SU-DHL-6 (cell line): ENCODE data around the gene CCL21.
"Not testable (repeated sequence)": the region's sequence is repeated elsewhere in the genome, so short reads cannot be mapped to it uniquely, and the experiment has no call there.

Experiments used
- H2AFZ ChIP-seq: fragments of 200-600 bp; sonication (generic); 2 replicates; pipeline ENCODE4 v1.6.1; 2014; ENCODE audit warnings: low read depth, mild to moderate bottlenecking, moderate library complexity, mixed read lengths, antibody characterized with exemption, low read length; ENCODE audit not compliant: severe bottlenecking
- H3F3A ChIP-seq: fragments of 200-600 bp; shearing (Covaris generic); 2 replicates; pipeline ENCODE4 v1.6.0; 2016; ENCODE audit warnings: antibody characterized with exemption, mild to moderate bottlenecking; ENCODE audit not compliant: insufficient read depth
- H3K27ac ChIP-seq: fragments of 200-600 bp; sonication (generic); 2 replicates; pipeline ENCODE4 v1.5.1; 2016; ENCODE audit warnings: low read depth, mild to moderate bottlenecking, low read length, moderate library complexity, mixed read lengths
- H3K27me3 ChIP-seq: fragments of 200-600 bp; sonication (generic), shearing (Covaris generic); 2 replicates; pipeline ENCODE4 v1.6.0; 2014; ENCODE audit warnings: mild to moderate bottlenecking, low read length
- H3K36me3 ChIP-seq: fragments of 200-600 bp; sonication (generic); 2 replicates; pipeline ENCODE4 v1.6.1; 2014; ENCODE audit warnings: mild to moderate bottlenecking, low read length, mixed read lengths
- H3K4me2 ChIP-seq: fragments of 300-600, 200-600 bp; shearing (Covaris generic), sonication (generic); 2 replicates; pipeline ENCODE4 v1.6.0; 2014; ENCODE audit warnings: low read length, low read depth, mild to moderate bottlenecking; ENCODE audit not compliant: poor library complexity, severe bottlenecking
- H3K4me3 ChIP-seq: fragments of 200-600 bp; sonication (generic); 2 replicates; pipeline ENCODE4 v1.5.1; 2014; ENCODE audit warnings: antibody characterized with exemption, low read length, mild to moderate bottlenecking, mixed read lengths; ENCODE audit not compliant: insufficient read depth, poor library complexity, severe bottlenecking
- H3K79me2 ChIP-seq: fragments of 200-600 bp; sonication (generic); 2 replicates; pipeline ENCODE4 v1.6.1; 2014; ENCODE audit warnings: mild to moderate bottlenecking, low read length, moderate library complexity; ENCODE audit not compliant: insufficient read depth
- H3K9ac ChIP-seq: fragments of 200-600 bp; sonication (generic); 2 replicates; pipeline ENCODE4 v1.7.0; 2014; ENCODE audit warnings: mild to moderate bottlenecking, low read length
- H3K9me2 ChIP-seq: fragments of 200-600 bp; sonication (generic); replicated peaks from 2 replicates; pipeline ENCODE4 v1.6.1; 2014; ENCODE audit warnings: low read length; ENCODE audit not compliant: insufficient read depth
- H3K9me3 ChIP-seq: fragments of 200-600 bp; sonication (generic); 2 replicates; pipeline ENCODE4 v1.6.1; 2014; ENCODE audit warnings: low read length, mixed read lengths; ENCODE audit not compliant: insufficient read depth
- H4K20me1 ChIP-seq: fragments of 200-600 bp; sonication (generic); 2 replicates; pipeline ENCODE4 v1.6.1; 2014; ENCODE audit warnings: low read depth, mild to moderate bottlenecking, antibody characterized with exemption, low read length, moderate library complexity, mixed read lengths
- EZH2phosphoT487 ChIP-seq: fragments of 200-600 bp; sonication (generic), shearing (Covaris generic); conservative IDR thresholded peaks from 2 replicates; pipeline ENCODE4 v1.6.1; 2018; ENCODE audit warnings: mild to moderate bottlenecking, antibody characterized with exemption, low read length, moderate library complexity, mixed read lengths
- TF ChIP-seq, protein P1 (sequence below): fragments of 200-600 bp; sonication (generic); IDR thresholded peaks from one replicate; pipeline ENCODE4 v1.5.1; 2017; ENCODE audit warnings: antibody characterized with exemption, mild to moderate bottlenecking, low read length, moderate library complexity; ENCODE audit not compliant: insufficient read depth, poor library complexity, severe bottlenecking

CCL21 gene

DNA sequence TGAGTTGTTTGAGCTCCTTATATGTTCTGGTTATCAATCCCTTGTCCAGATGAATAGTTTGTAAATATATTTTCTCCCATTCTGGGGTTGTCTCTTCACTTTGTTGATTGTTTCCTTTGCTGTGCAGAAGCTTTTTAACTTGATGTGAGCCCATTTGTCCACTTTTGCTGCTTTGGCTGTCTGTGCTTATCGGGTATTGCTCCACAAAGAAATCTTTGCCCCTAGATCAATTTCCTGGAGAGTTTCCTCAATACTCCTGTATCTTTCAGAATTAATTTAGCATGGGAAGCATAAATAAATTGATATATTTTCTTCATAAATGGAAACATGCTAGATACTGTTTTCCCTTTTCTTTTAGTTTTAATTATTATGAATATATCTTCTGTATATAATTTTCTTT lies 22.5 kb upstream of the CCL21 start:
- Histone ChIP-seq H3K27ac (no peak overlapping the region), H3K27me3 (peaks cover 3% of the 10 kb centered on the region; the same call in 1 of the 2 replicates), H3F3A (no peaks in the 10 kb centered on the region), H3K36me3 (no peaks in the 10 kb centered on the region), H3K9me2 (no peaks in the 10 kb centered on the region), H3K9ac (no peak overlapping the region), H3K9me3 (no peaks in the 10 kb centered on the region), H3K4me2 (no peak overlapping the region), H3K4me3 (no peak overlapping the region), H3K79me2 (no peaks in the 10 kb centered on the region), H4K20me1 (no peaks in the 10 kb centered on the region), H2AFZ (no peak overlapping the region)
- TF ChIP-seq, protein P1, sequence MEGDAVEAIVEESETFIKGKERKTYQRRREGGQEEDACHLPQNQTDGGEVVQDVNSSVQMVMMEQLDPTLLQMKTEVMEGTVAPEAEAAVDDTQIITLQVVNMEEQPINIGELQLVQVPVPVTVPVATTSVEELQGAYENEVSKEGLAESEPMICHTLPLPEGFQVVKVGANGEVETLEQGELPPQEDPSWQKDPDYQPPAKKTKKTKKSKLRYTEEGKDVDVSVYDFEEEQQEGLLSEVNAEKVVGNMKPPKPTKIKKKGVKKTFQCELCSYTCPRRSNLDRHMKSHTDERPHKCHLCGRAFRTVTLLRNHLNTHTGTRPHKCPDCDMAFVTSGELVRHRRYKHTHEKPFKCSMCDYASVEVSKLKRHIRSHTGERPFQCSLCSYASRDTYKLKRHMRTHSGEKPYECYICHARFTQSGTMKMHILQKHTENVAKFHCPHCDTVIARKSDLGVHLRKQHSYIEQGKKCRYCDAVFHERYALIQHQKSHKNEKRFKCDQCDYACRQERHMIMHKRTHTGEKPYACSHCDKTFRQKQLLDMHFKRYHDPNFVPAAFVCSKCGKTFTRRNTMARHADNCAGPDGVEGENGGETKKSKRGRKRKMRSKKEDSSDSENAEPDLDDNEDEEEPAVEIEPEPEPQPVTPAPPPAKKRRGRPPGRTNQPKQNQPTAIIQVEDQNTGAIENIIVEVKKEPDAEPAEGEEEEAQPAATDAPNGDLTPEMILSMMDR: no peak
- no peak for TF ChIP-seq EZH2phosphoT487

DNA sequence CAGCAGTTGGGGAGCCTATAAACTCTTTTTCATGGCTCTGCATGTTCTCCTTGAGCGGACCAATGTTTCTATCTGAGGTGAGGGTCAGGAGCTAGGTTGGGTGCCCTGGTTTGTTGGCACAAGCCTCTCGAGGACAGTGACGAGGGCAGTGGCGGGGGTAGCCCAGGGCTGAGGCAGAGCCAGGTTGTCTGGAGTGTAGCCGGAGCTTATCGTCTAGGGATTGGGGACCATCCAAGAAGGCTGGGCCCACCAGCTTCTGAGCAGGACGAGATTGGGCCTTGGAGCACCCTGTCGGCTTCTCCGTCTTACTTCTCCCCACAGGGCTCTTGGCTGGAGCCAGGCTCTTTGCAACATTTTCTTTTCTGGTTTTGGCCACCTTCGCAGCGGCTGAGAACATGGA lies 13.2 kb upstream of the CCL21 start:
- no peaks in the 10 kb centered on the region for H3F3A ChIP-seq
- H3K27ac ChIP-seq: no peak overlapping the region
- H4K20me1 ChIP-seq: no peaks in the 10 kb centered on the region
- H3K4me2 ChIP-seq: no peak overlapping the region
- H3K27me3 ChIP-seq: no peaks in the 10 kb centered on the region
- H3K36me3 ChIP-seq: no peaks in the 10 kb centered on the region
- no peak overlapping the region for H3K9ac ChIP-seq
- TF ChIP-seq, protein P1: no peak
- no peak for TF ChIP-seq EZH2phosphoT487
- no peaks in the 10 kb centered on the region for H3K9me2 ChIP-seq
- H3K4me3 ChIP-seq: no peak overlapping the region
- no peaks in the 10 kb centered on the region for H3K9me3 ChIP-seq
- H3K79me2 ChIP-seq: no peaks in the 10 kb centered on the region
- H2AFZ ChIP-seq: no peak overlapping the region

DNA sequence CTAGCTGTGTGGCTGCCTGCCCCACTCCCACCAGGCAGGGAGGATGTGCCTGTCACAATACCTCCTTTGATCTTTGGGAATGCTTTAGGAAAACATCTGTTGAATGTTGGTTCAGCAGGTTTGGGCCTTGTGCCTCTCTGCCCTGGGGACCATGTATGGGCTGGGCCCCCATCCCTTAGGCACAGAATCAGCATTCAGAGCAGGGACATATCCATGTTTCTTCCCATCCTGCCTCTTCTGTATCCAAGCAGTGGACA lies 9.8 kb upstream of the CCL21 start:
- H3K9me3 ChIP-seq, H2AFZ ChIP-seq: not testable (repeated sequence)

DNA sequence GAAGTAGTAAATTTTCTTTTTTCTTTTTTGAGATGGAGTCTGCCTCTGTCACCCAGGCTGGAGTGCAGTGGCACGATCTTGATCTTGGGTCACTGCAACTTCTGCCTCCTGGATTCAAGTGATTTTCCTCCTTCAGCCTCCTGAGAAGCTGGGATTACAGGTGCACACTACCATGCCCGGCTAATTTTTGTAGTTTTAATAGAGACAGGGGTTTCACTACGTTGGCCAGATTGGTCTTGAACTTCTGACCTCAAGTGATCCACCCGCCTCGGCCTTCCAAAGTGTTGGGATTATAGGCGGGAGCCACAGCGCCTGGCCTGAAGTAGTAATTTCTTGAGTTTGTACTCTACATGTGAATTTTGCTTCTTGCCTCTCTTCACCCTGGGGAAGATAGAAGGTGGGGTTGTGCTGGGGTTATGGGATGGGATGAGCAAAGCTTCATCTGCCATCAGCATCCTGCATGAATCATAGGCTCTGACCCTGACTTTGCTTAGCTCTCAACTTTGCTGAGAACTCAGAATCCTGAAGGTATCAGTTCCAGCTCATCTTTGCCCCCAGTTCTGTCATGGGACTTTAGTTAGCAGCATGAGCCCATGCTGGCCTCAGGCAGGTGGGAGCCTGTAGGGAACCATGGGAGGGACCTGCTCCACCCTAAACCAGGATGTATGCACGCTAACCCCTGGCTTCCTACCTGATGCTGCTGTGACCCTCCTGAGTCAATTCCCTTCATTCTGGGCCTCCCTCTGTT lies 9.3 kb upstream of the CCL21 start:
- no peak overlapping the region for H3K9ac ChIP-seq
- H3K4me2 ChIP-seq: no peak overlapping the region
- H3K36me3 ChIP-seq: no peaks in the 10 kb centered on the region
- H3K9me2 ChIP-seq: no peaks in the 10 kb centered on the region
- H3K27me3 ChIP-seq: no peaks in the 10 kb centered on the region
- no peaks in the 10 kb centered on the region for H4K20me1 ChIP-seq
- no peak overlapping the region for H3K27ac ChIP-seq
- H3K4me3 ChIP-seq: no peak overlapping the region
- TF ChIP-seq EZH2phosphoT487: no peak
- TF ChIP-seq, protein P1: no peak
- no peaks in the 10 kb centered on the region for H3F3A ChIP-seq
- no peak overlapping the region for H2AFZ ChIP-seq
- H3K9me3 ChIP-seq: no peaks in the 10 kb centered on the region
- no peaks in the 10 kb centered on the region for H3K79me2 ChIP-seq

More for the DNA sequence above, 9.8 kb upstream of the CCL21 start:
- not testable (repeated sequence) for H4K20me1 ChIP-seq, H3K27me3 ChIP-seq, H3K79me2 ChIP-seq, H3K4me2 ChIP-seq, H3K9me2 ChIP-seq, H3K4me3 ChIP-seq, H3K27ac ChIP-seq, H3K9ac ChIP-seq, H3K36me3 ChIP-seq, H3F3A ChIP-seq
